Fibroblast of mammary gland (primary cell): ENCODE data around the gene CHCHD1.
A peak's percentile ranks its signal among the peaks of the same experiment; 100 is the strongest.

Source experiments
- DNase-seq: peaks from one replicate; pipeline ENCODE4 v3.0.0-alpha.2; 2010; ENCODE audit warnings: low read depth
- H3K4me3 ChIP-seq: 2 replicates; pipeline ENCODE4 v1.5.1; 2011; ENCODE audit warnings: low read depth, mild to moderate bottlenecking, low read length, moderate library complexity; ENCODE audit not compliant: control insufficient read depth
- TF ChIP-seq, protein P1 (sequence below): conservative IDR thresholded peaks from 2 replicates; pipeline ENCODE4 v1.5.1; 2011; ENCODE audit warnings: low read depth, low read length, inconsistent platforms; ENCODE audit not compliant: control insufficient read depth, insufficient read depth

CHCHD1 gene

DNA sequence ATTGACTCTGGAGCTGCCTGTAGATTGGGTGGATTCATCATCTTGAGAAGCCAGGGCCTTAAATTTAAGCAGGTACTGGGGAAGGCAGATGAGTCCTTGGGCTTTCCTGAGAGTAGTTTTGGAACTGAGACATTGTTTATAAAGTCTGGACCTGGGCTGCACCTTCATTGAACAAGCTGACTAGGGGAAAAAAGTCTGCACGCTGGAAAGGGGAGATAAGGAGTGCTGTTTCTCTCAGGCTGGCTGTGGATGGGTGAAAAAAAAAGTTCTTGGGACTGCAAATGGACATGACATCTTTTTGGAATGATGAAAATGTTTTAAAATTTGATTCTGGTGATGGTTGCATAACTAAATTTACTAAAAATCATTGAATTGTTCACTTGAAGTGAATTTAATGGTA is 25.7 kb upstream of the CHCHD1 start:
- DNase-seq, result no peak
- TF ChIP-seq, protein P1, sequence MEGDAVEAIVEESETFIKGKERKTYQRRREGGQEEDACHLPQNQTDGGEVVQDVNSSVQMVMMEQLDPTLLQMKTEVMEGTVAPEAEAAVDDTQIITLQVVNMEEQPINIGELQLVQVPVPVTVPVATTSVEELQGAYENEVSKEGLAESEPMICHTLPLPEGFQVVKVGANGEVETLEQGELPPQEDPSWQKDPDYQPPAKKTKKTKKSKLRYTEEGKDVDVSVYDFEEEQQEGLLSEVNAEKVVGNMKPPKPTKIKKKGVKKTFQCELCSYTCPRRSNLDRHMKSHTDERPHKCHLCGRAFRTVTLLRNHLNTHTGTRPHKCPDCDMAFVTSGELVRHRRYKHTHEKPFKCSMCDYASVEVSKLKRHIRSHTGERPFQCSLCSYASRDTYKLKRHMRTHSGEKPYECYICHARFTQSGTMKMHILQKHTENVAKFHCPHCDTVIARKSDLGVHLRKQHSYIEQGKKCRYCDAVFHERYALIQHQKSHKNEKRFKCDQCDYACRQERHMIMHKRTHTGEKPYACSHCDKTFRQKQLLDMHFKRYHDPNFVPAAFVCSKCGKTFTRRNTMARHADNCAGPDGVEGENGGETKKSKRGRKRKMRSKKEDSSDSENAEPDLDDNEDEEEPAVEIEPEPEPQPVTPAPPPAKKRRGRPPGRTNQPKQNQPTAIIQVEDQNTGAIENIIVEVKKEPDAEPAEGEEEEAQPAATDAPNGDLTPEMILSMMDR, result no peak
- no peak overlapping the region for H3K4me3 ChIP-seq

DNA sequence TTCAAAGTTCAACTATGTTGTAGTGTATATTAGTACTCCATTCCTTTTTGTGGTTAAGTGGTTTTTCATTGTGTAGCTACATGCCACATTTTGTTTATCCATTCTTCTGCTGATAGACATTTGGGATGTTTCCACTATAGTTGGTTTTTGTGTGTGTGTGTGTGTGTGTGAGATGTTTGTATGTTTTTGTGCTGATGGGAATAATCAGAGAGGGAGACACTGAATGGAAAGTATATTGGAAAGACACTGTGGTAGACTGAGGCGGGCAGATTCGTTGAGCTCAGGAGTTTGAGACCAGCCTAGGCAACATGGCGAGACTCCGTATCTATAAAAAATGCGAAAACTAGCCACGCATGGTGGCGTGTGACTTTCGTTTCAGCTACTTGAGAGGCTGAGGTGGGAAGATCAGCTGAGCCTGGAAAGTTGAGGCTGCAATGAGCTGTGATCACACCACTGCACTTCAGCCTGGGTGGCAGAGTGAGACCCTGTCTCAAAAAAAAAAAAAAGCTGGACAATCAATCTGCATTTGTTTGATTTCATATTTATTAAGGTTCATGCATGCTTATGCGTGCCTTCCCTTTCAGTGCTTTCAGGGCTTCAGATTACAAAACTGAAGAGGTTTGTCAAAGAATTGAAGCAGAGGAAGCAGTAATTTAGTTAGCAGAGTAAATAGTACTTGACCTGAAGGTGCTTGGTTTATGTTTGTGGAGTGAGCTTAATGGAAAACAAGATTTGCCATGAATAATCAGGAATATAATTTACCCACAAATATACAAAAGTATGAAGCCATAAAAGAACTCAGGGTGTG is 22.9 kb upstream of the CHCHD1 start:
- no peak for DNase-seq
- TF ChIP-seq, protein P1, result no peak
- no peak overlapping the region for H3K4me3 ChIP-seq

DNA sequence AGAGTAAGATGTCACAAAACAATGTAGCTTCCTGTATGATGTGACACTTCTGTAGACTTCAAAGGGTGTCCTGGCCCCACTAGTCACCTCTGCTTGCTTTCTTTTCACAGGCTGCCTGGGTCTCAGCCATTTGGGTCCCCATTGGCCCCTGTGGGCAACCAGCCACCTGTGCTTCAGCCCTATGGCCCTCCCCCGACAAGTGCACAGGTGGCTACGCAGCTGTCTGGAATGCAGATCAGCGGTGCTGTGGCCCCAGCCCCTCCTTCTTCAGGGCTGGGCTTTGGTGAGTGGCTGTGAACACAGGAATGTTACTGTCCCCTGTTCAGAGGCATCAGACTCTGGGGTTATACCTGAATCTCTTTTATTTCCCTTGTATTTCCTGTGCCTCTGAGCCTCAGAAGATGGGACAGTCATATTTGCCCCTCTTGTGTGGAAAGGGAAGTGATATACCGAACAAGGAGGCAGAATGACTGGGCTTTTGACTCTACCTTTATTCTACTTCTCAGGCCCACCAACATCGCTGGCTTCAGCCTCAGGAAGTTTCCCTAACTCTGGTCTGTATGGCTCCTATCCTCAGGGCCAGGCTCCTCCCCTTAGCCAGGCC is 22.2 kb upstream of the CHCHD1 start:
- TF ChIP-seq, protein P1, result no peak
- no peak for DNase-seq

DNA sequence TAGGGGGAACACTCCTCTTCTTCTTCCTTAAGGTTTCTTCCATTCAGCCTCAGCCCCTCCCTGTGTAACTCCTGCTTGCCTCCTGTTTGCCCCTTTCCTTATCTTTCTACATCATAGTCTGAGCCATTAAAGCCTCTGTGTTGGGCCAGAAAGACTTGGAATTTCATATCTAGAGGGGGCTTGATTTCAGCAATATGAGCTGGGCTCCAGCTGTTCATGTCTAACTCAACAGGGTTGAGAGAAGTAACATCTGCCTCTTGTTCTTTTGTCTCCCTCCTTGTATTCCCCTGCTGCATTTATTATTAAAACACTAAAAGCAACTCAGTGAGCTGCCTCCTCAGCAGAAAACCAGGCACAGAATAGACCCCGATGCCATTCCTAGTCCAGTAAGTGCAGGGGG is 20.1 kb upstream of the CHCHD1 start:
- DNase-seq, result no peak
- no peak overlapping the region for H3K4me3 ChIP-seq
- TF ChIP-seq, protein P1, result no peak

More for the DNA sequence above, 22.2 kb upstream of the CHCHD1 start:
- H3K4me3 ChIP-seq, result no peak overlapping the region

DNA sequence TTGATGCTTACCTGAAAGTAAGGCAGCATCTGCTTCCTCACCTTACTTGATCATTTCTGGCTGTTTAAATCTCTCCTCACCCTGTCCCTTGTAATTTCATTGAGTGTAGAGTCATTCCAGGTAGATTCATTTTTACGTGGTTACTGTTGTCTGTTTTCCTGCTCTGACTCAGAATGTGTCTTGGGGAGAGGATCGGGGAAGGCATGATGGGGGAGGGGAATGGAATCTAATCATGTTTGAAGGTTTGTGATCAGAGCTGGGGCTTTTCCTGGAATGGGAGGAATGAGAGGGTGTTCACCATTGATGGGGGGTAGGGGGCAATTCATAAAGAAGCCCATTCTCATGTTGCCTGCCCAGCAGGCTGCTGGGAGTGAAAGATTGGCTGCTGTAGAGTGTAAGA is 18.9 kb upstream of the CHCHD1 start:
- peak; percentile 36 for DNase-seq
- no peak overlapping the region for H3K4me3 ChIP-seq
- TF ChIP-seq, protein P1, result no peak

DNA sequence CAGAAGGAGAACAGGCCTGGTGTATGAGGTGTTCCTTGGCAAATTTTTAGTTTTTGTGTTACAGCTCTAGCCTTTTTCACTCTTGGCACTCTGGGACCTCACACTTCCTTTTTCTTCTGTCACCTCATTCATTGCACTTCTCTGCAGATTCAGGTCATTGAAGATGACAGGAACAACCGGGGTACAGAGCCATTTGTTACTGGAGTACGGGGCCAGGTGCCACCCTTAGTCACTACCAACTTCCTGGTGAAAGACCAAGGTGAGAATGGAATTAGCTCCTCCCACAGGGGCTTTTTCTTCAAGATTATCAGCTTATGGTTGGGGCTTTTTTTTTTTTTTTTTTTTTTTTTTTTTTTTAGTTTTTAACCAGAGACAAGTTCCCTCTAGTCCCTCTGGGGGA is 18.5 kb upstream of the CHCHD1 start:
- no peak for DNase-seq
- H3K4me3 ChIP-seq, result no peak overlapping the region
- TF ChIP-seq, protein P1, result no peak

DNA sequence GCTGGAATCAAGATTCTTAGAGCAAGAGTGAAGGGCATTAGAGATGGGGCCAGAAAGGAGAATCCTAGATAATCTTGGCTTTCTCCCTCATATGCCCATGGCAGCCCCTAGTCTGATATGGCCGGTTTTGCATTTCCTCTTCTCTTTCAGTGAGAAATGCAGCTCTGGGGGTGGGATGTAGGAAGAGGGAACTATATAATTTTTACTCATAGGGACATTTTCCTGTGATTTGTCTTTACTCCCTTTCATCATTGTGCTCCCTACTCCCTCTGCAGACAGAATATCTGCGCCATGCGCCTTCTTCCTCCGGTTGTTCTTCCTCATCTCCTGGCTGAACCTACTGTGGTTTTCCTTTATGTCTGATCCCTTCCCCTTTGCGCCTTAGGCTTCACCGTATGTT is 16.8 kb upstream of the CHCHD1 start:
- TF ChIP-seq, protein P1, result no peak
- no peak for DNase-seq
- H3K4me3 ChIP-seq, result no peak overlapping the region
